ENCODE data around the gene FOS. TPM values are rescaled to one million over a fixed set of nuclear protein-coding genes. Genes with fewer than 3 reads are reported as not detected.

FOS gene
- total and polyA plus RNA-seq, 2 of the 13 experiments (the other 11 are each of a cell fraction or from before 2014, with no cell fraction given) = 15.9 to 24.2 TPM

DNA sequence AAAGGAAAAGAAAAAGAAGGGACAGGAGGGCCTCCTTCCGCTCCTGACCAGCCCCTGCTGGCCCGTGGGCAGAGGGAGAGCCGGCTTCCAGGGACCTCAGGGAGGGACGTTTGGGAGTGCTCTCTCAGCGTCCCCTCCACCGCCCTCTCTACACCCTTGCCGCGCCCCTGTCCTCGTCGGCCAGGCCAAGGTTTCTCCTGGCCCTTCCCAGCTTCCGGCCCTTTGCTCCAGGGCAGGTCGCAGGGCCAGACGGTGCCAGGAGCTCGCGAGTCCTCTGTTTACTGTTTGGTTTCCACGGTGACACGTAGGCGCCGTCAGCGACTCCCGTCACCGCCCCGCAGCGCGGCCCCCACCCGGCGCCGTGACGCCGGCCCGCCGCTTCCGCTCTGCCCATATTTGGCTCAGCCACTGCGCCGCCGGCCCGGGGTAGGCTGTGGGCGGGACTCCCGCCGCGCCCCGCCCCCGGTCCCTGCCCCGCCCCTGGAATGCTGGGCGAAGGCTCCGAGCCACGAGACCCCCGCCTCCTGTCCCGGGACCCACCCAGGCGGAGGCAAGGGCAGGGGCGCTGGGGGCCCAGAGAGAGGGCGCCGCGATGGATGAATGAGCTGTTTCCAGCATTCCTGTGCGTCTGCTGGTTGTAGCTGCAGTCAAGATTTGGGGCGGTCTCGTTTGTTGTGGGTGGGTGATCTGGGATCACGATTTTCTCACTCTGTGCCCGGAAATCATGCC is 15.5 kb downstream of the FOS start (continued):
- TF ChIP-seq, protein P1, sequence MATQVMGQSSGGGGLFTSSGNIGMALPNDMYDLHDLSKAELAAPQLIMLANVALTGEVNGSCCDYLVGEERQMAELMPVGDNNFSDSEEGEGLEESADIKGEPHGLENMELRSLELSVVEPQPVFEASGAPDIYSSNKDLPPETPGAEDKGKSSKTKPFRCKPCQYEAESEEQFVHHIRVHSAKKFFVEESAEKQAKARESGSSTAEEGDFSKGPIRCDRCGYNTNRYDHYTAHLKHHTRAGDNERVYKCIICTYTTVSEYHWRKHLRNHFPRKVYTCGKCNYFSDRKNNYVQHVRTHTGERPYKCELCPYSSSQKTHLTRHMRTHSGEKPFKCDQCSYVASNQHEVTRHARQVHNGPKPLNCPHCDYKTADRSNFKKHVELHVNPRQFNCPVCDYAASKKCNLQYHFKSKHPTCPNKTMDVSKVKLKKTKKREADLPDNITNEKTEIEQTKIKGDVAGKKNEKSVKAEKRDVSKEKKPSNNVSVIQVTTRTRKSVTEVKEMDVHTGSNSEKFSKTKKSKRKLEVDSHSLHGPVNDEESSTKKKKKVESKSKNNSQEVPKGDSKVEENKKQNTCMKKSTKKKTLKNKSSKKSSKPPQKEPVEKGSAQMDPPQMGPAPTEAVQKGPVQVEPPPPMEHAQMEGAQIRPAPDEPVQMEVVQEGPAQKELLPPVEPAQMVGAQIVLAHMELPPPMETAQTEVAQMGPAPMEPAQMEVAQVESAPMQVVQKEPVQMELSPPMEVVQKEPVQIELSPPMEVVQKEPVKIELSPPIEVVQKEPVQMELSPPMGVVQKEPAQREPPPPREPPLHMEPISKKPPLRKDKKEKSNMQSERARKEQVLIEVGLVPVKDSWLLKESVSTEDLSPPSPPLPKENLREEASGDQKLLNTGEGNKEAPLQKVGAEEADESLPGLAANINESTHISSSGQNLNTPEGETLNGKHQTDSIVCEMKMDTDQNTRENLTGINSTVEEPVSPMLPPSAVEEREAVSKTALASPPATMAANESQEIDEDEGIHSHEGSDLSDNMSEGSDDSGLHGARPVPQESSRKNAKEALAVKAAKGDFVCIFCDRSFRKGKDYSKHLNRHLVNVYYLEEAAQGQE (IDR thresholded peaks at IDR 0.05; ENCODE audit: borderline replicate concordance in 1 of 2, low read depth in 1 of 2, low read length in 2 of 2) = no peak
- TF ChIP-seq NPAS2 (CRISPR knock-in tag; IDR thresholded peaks at IDR 0.05; ENCODE audit: borderline replicate concordance) = no peak
- TF ChIP-seq FOXM1 (CRISPR knock-in tag; IDR thresholded peaks at IDR 0.05) = no peak
- TF ChIP-seq NCOR1 (IDR thresholded peaks at IDR 0.05; ENCODE audit: borderline replicate concordance, low read length) = peak; percentile 23; the same call in 1 of the 2 replicates
- no peak for TF ChIP-seq NFRKB (IDR thresholded peaks at IDR 0.05)
- no peak for TF ChIP-seq ZNF616 (CRISPR knock-in tag; IDR thresholded peaks at IDR 0.05; ENCODE audit: low read depth)
- TF ChIP-seq FOXJ3 (CRISPR knock-in tag; IDR thresholded peaks at IDR 0.05; ENCODE audit: borderline replicate concordance) = peak; percentile 95
- TF ChIP-seq YEATS4 (CRISPR knock-in tag; IDR thresholded peaks at IDR 0.05; ENCODE audit: borderline replicate concordance) = no peak; the same call in 1 of the 2 replicates
- no peak for TF ChIP-seq TP53 (CRISPR knock-in tag; conservative IDR thresholded peaks at IDR 0.05)
- peak; percentile 85 for TF ChIP-seq ZNF746 (CRISPR knock-in tag; IDR thresholded peaks at IDR 0.05)
- TF ChIP-seq RNF2 (conservative IDR thresholded peaks at IDR 0.05; ENCODE audit: low read depth) = no peak
- no peak for TF ChIP-seq ZNF253 (CRISPR knock-in tag; IDR thresholded peaks at IDR 0.05; ENCODE audit: borderline replicate concordance)
- TF ChIP-seq SRY (CRISPR knock-in tag; IDR thresholded peaks at IDR 0.05) = 0 out of 2 replicates have a peak, but pooled peaks have one; percentile 29
- no peak; the same call in 1 of the 2 replicates for TF ChIP-seq NR2F6 (IDR thresholded peaks at IDR 0.05)
- TF ChIP-seq NR2F6 (CRISPR knock-in tag; IDR thresholded peaks at IDR 0.05) = peak; percentile 52; the same call in 1 of the 2 replicates
- no peak for TF ChIP-seq TBX3 (IDR thresholded peaks at IDR 0.05; ENCODE audit: borderline replicate concordance)
- TF ChIP-seq POLR2AphosphoS5 (IDR thresholded peaks at IDR 0.05; ENCODE audit: low read depth, low read length) = peak; percentile 49
- no peak for TF ChIP-seq ZNF296 (CRISPR knock-in tag; conservative IDR thresholded peaks at IDR 0.05)
- TF ChIP-seq CREB1 (IDR thresholded peaks at IDR 0.05) = peak; percentile 80
- TF ChIP-seq CREB1 (CRISPR knock-in tag; IDR thresholded peaks at IDR 0.05) = peak; percentile 42; the same call in 1 of the 2 replicates
- TF ChIP-seq SMYD3 (CRISPR knock-in tag; IDR thresholded peaks at IDR 0.05) = 0 out of 2 replicates have a peak, but pooled peaks have one; percentile 57
- TF ChIP-seq ZNF441 (CRISPR knock-in tag; IDR thresholded peaks at IDR 0.05; ENCODE audit: borderline replicate concordance) = peak; percentile 52; the same call in 1 of the 2 replicates
- no peak; the same call in 1 of the 2 replicates for TF ChIP-seq GATAD1 (CRISPR knock-in tag; IDR thresholded peaks at IDR 0.05)
- no peak for TF ChIP-seq SRSF1 (optimal IDR thresholded peaks at IDR 0.05; ENCODE audit: low read depth, low read length)
- TF ChIP-seq ZNF383 (CRISPR knock-in tag; IDR thresholded peaks at IDR 0.05; ENCODE audit: borderline replicate concordance) = no peak
- TF ChIP-seq SOX5 (CRISPR knock-in tag; IDR thresholded peaks at IDR 0.05; ENCODE audit: borderline replicate concordance) = peak; percentile 42; the same call in 1 of the 2 replicates
- 0 out of 2 replicates have a peak, but pooled peaks have one; percentile 52 for TF ChIP-seq ARID2 (CRISPR knock-in tag; IDR thresholded peaks at IDR 0.05; ENCODE audit: borderline replicate concordance)
- TF ChIP-seq, protein P2, sequence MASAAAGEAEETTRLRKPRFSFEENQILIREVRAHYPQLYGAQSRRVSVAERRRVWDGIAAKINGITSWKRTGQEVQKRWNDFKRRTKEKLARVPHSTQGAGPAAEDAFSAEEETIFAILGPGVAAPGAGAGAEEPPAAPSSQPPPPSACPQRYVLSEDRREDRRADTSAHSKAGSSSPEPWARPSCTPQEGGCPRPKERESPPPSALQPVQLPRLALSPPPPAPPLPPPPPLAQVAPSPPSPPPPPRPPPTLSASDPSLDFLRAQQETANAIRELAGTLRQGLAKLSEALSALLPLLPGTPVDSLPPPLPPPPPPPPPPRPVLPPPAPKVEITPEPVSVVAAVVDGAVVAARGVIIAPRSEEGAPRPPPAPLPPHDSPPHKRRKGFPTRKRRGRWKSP (CRISPR knock-in tag; IDR thresholded peaks at IDR 0.05) = no peak
- no peak for TF ChIP-seq ZBTB8A (CRISPR knock-in tag; IDR thresholded peaks at IDR 0.05; ENCODE audit: borderline replicate concordance, low read depth)
